NOMO-1 (cell line): ENCODE data around the gene SDK1.

ENCODE experiments used
- DNase-seq, 2 experiments: peaks; one replicate each; lab custom pipeline; 2025; ENCODE audit not compliant: unreplicated experiment in 2 of 2; lab: John Stamatoyannopoulos, UW

Gene SDK1

DNA sequence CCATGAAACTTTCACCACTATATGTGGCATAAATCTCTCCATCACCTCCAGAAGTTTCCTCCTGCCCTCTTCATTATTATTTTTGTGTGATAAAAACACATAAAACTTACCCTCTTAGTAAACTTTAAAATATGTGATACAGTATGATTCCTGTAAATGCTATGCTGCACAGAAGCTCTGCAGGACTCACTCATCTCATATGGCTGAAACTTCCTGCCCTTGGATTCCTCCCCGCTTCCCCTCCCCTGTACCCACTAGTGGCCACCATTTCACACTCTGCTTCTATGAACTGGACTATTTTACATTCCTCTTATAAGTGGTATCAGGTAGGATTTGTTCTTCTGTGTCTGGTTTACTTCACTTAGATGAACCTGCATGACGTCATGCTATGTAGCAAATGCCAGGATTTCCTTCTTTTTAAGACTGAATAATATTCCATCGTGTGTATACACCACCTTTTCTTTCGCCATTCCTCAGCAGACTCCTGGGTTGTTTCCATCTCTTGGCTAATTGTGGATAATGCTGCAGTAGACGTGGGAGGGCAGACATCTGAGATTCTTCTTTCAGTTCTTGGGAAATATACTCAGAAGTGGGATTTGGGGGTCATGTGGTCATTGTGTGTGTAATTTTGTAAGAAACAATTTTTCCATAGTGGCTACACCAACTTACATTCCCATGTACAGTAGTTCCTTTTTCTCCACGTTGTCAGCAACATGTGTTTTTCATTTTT lies 335.2 kb downstream of the SDK1 start:
- DNase-seq = no peak

DNA sequence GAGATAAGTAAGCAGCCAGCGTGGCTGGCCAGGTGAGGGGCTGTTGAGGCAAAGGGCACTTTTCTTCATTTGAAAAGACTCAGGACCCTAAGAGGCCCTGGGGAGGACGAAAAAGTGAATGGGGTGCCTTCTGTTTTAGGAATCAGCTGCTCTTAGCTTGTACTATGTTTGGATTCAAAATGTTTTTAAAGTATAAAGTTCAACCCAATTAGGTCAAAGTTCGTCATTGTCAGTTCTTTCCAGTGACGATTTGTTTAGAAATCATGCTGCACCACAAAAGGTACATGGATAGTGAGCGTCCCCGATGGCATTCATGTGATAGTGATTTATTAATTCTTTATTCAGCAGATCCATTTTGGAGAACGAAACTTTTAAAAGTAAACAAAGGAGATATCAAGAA lies 338.2 kb downstream of the SDK1 start:
- DNase-seq = no peak

- DNase-seq = no peak
These were observed 340.5 kb downstream of the SDK1 start for GRCh38 chr7:3641582-3641981.

DNA sequence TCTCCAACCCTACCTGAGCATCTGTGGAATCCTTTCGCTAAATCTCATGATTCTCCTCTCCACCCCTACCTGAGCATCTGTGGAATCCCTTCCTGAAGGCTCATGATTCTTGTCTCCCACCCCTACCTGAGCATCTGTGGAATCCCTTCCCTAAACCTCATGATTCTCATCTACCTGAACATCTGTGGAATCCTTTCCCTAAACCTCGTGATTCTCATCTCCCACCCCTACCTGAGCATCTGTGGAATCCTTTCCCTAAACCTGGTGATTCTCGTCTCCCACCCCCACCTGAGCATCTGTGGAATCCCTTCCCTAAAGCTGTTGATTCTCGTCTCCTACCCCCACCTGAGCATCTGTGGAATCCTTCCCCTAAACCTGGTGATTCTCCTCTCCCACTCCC lies 342.0 kb downstream of the SDK1 start:
- no peak for DNase-seq

DNA sequence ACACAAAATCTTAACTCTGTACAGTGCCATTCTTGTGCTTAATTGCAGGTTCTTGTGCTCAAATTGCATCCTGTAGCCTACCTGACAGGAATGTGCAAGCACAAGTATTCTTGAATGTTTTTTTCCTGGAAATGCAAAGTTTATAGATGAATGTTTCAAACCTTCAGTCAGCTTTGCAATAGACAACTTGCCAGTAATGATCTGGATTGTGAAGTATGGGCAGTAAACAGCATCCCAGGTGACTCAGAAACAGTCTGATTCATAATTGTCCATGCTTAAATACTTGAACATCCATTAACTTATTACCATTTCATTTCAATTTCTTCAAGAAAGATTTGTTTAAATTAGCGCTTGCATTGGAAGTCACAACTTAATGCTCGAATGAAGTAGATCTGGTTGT lies 347.2 kb downstream of the SDK1 start:
- DNase-seq = no peak

DNA sequence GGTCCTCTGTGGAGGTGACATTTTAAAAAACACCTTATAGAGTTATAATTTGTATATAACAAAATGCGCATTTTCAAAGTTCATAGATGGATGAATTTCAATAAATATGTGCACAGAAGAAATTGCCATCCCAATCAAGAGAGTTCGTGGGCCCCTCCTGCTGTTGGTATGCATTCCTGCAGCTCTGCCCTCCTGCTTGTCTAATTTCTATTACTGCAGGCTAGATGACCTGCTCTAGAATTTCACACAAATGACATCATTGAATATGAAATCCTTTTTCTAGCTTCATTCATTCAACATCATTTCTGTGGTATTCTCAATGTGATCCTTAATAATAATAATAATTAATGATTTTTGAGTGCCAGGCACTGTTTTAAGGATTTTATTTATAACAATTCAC lies 348.2 kb downstream of the SDK1 start:
- DNase-seq = no peak

DNA sequence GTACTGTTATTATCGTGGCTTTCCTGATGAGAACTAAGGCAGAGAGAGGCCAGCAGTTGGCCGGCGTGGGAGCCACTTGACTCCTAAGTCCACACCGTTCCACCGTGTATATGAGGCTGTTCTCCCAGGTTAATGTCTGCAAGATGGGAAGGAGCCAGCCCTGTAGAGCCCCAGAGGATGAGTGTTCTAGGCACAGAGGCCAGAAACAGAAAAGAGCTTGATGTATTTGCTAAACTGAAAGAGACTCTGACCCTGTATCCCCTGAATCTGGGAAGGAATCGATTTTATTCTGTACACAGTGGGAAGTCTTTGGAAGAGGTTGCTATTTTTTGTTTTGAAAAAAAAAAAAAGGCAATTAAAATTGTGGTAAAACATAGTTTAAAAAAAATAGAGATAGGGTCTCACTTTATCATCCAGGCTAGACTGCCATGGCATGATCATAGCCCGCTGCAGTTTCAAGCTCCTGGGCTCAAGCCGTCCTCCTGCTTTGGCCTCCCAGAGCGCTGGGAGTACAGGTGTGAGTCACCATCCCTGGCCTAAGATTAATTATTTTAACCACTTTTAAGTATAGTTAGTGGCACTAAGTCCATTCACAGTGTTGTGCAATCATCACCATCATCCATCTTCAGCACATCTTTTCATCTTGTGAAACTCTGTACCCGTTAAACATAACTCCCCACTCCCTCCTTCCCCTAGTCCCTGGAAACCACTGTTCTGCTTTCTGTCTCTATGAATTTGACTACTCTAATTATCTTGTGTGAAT lies 348.8 kb downstream of the SDK1 start:
- peak; percentile 55 to 89 for DNase-seq

DNA sequence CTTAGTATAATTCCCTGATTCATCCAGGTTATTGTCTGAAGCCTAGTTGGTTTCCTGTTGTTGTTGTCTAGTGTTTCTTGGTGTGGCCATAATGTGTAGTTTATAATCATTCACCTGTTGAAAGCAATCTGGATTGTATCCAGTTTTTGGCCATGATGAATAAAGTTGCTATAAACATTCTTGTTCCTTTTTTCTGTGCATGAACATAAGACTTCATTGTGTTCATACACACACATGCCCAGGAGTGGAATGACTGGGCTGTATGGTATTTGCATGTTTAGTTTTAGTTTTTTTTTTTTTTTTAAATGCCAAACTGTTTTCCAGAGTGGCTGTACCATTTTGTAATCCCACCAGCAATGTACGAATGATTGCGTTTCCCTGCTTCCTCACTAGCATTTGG lies 349.8 kb downstream of the SDK1 start:
- no peak for DNase-seq

DNA sequence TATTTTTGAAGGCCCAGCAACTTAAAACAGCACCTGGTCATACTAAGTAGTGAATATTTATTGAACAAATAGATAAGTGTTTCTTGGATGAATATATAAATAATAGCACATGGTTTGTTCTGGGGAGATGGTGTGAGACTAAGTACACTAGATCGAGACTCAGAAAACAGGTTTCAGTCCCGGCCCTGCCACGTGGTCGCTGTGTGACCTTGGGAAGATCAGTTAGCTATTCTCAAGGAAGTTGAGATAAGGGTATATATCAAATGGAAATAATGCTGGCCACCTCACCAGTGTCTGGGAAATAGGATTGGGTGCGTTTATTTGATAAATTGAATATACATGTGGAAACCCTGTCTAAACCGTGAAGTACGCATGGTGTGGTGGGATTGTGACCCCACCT lies 354.6 kb downstream of the SDK1 start:
- DNase-seq = no peak

DNA sequence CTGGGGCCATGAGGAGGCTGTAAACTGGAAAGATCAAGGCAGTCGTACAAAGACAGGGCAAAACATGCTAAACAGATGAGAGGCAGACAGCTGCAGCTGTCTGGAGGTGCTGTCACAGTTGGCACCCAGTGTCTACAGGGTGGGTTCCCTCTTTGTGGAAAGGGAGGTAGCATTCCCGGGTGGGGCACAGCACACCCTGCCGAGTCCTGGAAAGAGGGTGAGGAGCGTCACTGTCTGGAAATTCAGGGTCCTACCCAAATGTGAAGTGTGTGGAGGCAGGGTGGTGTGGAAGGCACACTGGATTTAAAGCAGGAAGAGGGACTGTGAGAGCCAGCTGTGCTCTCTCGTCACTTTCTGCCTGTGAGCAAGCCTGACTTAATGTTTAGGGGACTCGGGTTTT lies 356.2 kb downstream of the SDK1 start:
- DNase-seq = no peak

DNA sequence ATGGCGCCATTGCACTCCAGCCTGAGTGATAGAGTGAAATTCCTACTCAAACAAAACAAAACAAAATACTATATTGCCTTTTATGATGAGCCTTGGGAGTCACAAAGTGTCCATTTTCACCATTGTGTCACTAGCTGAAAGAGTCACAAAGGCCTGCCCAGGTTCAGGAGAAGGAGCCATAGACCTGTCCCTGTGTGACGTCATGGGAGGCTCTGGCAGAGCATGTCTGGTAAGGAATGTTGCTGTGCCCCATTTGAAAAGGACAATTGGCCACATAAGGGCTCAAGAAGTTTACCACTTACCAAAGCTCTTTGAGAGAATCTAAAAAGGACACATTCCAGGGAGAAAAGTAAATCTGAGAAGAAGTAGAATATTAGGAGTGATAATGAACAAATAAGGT lies 367.7 kb downstream of the SDK1 start:
- no peak for DNase-seq

DNA sequence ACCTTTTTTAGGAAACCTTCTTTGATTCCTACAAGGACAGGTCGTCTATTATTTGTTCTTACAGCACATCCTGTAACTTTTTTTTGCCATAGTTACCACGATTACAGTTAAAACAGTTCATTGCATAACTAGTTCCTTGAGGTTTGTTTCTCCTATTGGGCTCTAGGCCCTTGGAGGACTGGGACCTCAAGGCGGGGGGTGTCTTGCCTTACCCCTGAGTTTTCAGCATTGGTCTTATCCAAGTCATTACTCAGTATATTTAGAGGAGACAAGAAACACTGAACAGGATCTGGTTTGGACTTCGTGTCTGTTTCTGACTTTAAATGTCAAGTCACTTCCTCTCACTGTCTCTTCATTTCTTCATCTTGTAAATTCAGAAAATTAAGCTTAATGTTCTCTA lies 369.8 kb downstream of the SDK1 start:
- peak; percentile 87 to 91 for DNase-seq

DNA sequence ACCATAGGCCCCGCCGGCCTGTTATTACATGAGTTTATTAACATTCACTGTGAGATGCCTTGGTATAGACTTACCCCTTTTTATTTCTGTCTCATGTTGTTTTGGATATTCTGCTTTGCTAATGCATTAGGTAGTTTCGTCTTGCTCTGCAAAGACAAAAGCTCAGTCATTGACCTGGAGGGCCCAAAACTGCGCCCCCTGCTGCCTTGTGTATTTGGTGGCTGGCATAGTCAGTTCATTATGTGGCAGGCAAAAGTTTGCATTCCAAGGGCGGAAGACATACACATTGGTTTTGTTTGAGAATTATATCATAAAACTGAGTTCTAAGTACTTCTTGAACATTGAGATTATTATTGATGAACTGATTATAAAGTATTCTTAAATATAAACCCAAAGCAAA lies 372.5 kb downstream of the SDK1 start:
- DNase-seq = no peak

DNA sequence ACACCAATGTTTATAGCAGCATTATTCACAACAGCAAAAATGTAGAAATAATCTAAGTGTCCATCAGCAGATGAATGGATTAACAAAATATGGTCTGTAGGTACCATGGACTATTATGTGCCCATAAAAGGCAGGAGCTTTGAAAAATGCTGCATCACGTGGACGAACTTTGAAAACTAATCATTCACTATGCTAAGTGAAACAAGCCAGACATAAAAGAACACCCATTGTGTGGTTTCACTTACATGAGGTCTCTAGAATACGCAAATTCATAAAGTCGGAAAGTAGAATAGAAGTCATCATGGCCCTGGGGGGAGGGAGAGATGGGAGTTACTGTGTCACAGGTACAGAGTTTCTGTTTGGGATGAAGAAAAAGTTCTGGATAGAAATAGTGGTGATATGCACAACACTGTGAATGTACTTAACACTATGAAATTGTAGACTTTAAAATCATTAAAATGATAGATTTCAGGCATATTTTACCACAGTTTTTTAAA lies 377.3 kb downstream of the SDK1 start:
- no peak for DNase-seq

- no peak for DNase-seq
These were observed 381.1 kb downstream of the SDK1 start for GRCh38 chr7:3682028-3682710.

DNA sequence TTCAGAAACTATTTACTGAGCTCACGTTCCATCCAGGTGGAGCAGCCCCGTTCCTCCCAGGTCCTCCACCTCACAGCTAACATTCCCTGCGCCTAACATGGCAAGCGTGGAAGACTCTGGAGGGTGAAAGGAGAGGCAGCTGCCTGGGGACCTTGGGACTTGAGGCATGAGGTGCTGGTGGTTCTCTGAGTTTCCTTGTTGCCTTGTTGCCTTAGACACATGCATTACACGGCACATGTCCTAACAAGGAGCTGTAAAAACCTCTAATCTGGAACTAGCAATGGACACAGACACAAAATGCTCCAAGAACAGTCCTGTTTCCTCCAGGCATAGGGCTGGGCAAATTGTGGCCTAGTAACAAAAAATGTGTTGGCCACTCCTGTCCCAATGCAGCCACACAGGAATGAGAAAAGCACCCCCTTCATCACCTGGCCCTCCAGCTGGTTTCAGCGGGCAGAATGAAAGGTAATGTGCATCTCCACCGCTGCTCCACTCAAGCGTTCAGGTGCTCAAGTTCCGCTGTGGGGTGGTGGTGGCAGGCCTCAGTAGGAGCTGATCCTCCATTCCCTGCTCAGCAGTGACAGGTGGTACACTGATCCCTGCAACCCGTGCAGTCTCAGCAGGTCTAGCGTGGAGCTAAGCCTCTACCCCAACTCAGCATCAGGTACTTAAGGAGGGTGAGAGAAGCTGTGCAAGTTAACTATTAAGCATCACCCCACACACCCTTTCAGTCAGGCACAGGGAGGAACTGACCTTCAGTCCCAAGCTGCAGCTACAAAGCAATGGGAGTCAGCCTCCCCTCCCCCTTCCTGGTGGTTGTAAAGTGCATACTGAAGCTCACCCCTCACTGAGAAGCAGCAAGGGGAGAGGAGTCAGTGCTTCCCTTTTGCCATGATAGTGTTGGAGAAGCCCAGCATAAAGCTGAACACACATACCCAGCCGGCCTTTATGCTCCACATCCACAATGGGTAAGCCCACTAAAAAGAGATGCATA lies 382.8 kb downstream of the SDK1 start:
- no peak for DNase-seq

DNA sequence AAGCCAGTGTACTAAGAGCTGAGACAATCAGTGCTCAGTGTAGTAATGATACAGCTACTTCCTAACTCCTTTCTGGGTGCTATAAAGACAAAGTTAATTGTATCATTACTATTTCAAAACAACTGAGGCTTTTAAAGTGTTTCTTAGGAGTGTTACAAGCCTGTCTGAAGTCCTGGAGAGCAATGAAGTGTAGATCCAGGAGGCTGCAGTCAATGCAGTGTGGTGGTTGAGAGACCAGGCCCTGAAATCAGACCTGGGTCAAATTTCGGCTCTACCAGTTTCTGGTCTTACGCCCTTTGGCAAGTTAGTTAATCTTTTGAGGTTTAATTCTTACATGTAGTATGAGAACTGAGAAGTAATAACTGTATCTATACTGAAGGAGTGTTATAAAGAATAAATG lies 387.0 kb downstream of the SDK1 start:
- no peak for DNase-seq

- DNase-seq = no peak
These were observed 387.8 kb downstream of the SDK1 start for GRCh38 chr7:3688842-3689241.

DNA sequence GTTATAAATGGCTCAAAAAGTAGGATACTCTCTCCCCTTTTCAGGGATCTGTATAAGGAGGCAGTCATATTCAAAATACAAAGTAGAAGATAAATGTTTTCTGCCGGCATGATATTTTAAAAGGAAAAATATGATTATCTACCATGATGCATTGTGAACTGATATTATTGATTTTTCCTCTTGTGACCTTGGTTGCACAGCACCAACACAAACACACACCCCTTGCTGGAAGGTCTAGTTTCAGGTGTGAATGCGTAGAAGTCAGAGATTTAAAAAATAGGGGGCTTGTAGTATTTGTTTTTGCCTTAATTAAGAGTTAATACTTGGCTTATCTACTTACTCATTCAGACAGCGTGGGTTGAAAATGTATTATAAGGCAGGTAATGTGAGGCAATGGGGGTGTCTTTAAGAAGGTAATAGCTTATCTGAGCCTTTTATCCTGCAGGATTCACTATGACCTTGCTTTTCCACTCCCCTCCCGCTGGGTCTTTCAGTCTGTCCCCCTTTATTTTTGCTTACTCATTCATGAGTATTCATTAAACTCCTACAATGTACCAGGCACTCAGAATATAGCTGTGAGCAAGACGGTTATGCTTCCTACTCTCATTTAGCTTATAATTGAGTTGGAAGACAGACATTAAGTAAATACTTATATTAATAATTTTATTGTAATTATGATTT lies 390.6 kb downstream of the SDK1 start:
- no peak for DNase-seq

DNA sequence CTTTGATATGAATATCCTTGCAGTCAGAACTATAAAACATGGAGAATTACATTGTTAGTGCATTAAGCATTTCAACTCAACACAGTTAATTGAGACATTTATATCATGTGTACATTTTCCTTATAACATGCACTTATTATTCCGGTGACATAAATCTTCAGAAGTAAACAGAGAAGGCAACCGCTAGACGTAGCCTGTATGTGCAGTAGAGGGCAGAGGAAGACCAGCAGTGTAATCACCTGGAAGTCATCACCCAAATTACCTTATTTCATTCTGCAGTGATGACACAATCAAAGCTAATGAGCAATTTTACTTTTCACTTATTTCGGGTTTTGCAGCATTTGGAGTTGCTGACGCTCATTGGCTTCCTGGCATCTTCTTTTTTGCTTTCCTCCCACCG lies 394.6 kb downstream of the SDK1 start:
- DNase-seq = peak; percentile 38 to 40
